Stomach (tissue), 4 donors: ENCODE measurements around the gene TDO2.

Experiments used
- CTCF ChIP-seq, 7 experiments: fragments of 450-650 bp in 4 of 7; fragments of 200-600 bp in 3 of 7; sonication (generic) in 3 of 7; IDR thresholded peaks; one replicate each; pipeline ENCODE4 v1.5.1; 2016 to 2019; ENCODE audit warnings: antibody characterized with exemption in 7 of 7, control low read depth in 2 of 7, mild to moderate bottlenecking in 1 of 7
- EP300 ChIP-seq: sonication (generic); formaldehyde crosslinking; IDR thresholded peaks from one replicate; pipeline ENCODE4 v1.6.1; 2017; ENCODE audit warnings: antibody characterized with exemption
- POLR2A ChIP-seq, 4 donors: fragments of 450-650 bp; IDR thresholded peaks; one replicate each; pipeline ENCODE4 v1.6.1; 2016; ENCODE audit warnings: antibody characterized with exemption in 4 of 4, control low read depth in 2 of 4, mild to moderate bottlenecking in 1 of 4, moderate library complexity in 1 of 4
- POLR2AphosphoS5 ChIP-seq, 3 donors: sonication (generic); formaldehyde crosslinking; IDR thresholded peaks; one replicate each; pipeline ENCODE4 v1.6.1; 2016; ENCODE audit warnings: antibody characterized with exemption in 3 of 3

GRCh38 chr4:155966171-155966570 is 62.7 kb downstream of the TDO2 start:
- no peak for TF ChIP-seq CTCF (IDR thresholded peaks at IDR 0.05)
- no peak for TF ChIP-seq POLR2A (IDR thresholded peaks at IDR 0.05)
- no peak for TF ChIP-seq POLR2AphosphoS5 (IDR thresholded peaks at IDR 0.05)
- no peak for TF ChIP-seq EP300
